Erythroblast (primary cell): ENCODE results near the gene ARSD.

ENCODE experiments used
- GATA1 ChIP-seq: IDR thresholded peaks from 2 replicates; pipeline ENCODE4 v1.6.1; 2011; ENCODE audit warnings: low read depth, mild to moderate bottlenecking, control low read depth, low read length, moderate library complexity
- POLR2A ChIP-seq: IDR thresholded peaks from 2 replicates; pipeline ENCODE4 v1.6.1; 2011; ENCODE audit warnings: mild to moderate bottlenecking, low read length

- no peak for TF ChIP-seq POLR2A
- no peak for TF ChIP-seq GATA1
Measured at GRCh38 chrX:2931612-2932011, 2.5 kb upstream of the ARSD start.
